ENCODE data around the gene MAP3K2. TPM values are rescaled to one million over a fixed set of nuclear protein-coding genes. Genes with fewer than 3 reads are reported as not detected.

Gene MAP3K2
- total RNA-seq, 1 experiment from 2014 or later = 54.6 TPM

DNA sequence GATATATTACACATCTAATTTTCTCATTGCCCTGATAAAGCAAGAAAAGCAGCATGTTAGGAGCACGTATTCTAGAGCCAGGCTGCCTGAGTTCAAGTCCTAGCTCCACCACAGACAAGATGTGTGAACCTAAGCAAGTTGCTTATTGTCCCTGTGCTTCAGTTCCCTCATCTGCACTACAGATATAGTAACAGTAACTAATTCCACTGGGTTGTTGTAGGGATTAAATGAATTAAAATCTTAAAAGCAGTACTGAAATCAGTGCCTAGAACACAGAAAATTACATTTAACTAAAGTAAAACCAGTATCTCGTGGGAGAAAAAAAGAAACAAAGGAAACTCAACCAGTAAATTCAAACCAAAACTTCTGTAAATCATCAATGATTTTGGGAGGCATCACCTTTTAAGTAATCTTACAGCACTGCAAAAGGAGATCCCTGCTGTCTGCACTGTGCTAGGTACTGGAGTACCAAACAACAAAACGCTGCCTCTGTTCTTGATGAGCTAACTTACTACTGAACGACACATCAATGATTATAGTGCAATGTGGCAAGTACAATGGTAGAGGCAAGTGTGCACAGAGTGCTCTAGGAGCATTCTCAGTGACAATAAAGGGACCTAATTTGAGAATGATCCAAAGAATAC is 7.9 kb downstream of the MAP3K2 start:
- no peaks in the 10 kb centered on the region for H3K9me3 ChIP-seq (ENCODE audit: low read length)
- ATAC-seq (no peak), DNase-seq (no peak)
- no peaks in the 10 kb centered on the region for H3K27me3 ChIP-seq (ENCODE audit: low read length)
- intact Hi-C loops (cut with micrococcal nuclease) = loop anchor here (5.0 to 10.0 kb wide), 2 partner anchors 53 to 155 kb away; partner anchors contain the start of gene CYP27C1
- no peak overlapping the region for H3K4me2 ChIP-seq (ENCODE audit: low read length)
- peaks cover 32% of the 10 kb centered on the region; the same call in 1 of the 2 replicates for H4K20me1 ChIP-seq (ENCODE audit: low read length)
- H3K4me3 ChIP-seq (ENCODE audit: low read length) = no peak overlapping the region
- no peak overlapping the region for H2AFZ ChIP-seq (ENCODE audit: low read length)
- TF ChIP-seq CTCF (conservative IDR thresholded peaks at IDR 0.05; ENCODE audit: low read depth, low read length) (no peak), EZH2phosphoT487 (IDR thresholded peaks at IDR 0.05; ENCODE audit: borderline replicate concordance, low read length) (no peak), EZH2 (IDR thresholded peaks at IDR 0.05; ENCODE audit: low read length, unreplicated experiment) (no peak)
- no TSS peak for BruUV-seq (replicated peaks)
- no peak overlapping the region for H3K9ac ChIP-seq (ENCODE audit: low read length)
- no peaks in the 10 kb centered on the region for H3K36me3 ChIP-seq (ENCODE audit: low read depth, low read length)
- H3F3A ChIP-seq (ENCODE audit: low read length, unreplicated experiment) = no peaks in the 10 kb centered on the region
- POLR2A ChIA-PET (ENCODE audit: unreplicated experiment) = no interaction called here
- CTCF ChIA-PET = no interaction called here
- no peak overlapping the region for H3K27ac ChIP-seq (ENCODE audit: low read length)
- peaks cover 14% of the 10 kb centered on the region for H3K4me1 ChIP-seq (ENCODE audit: insufficient read depth, low read length)
- H3K9me2 ChIP-seq (replicated peaks; ENCODE audit: low read length) = no peaks in the 10 kb centered on the region
- H3K79me2 ChIP-seq (ENCODE audit: low read length) = peaks cover 94% of the 10 kb centered on the region

- H3K27ac ChIP-seq (ENCODE audit: low read length) = no peak overlapping the region
- DNase-seq = no peak
- H3K9ac ChIP-seq (ENCODE audit: low read length) = no peak overlapping the region
- H4K20me1 ChIP-seq (ENCODE audit: low read length) = peaks cover 29% of the 10 kb centered on the region; the same call in 1 of the 2 replicates
- peaks cover 11% of the 10 kb centered on the region for H3K4me1 ChIP-seq (ENCODE audit: insufficient read depth, low read length)
- H2AFZ ChIP-seq (ENCODE audit: low read length) = no peak overlapping the region
- intact Hi-C loops (cut with micrococcal nuclease) = no loop called here
- H3K4me3 ChIP-seq (ENCODE audit: low read length) = no peak overlapping the region
- CTCF ChIA-PET = no interaction called here
- H3K36me3 ChIP-seq (ENCODE audit: low read depth, low read length) = no peaks in the 10 kb centered on the region
- H3K9me2 ChIP-seq (replicated peaks; ENCODE audit: low read length) = no peaks in the 10 kb centered on the region
- ATAC-seq = no peak
- BruUV-seq (replicated peaks) = no TSS peak
- H3K9me3 ChIP-seq (ENCODE audit: low read length) = no peaks in the 10 kb centered on the region
- H3K27me3 ChIP-seq (ENCODE audit: low read length) = no peaks in the 10 kb centered on the region
- H3F3A ChIP-seq (ENCODE audit: low read length, unreplicated experiment) = no peaks in the 10 kb centered on the region
- H3K79me2 ChIP-seq (ENCODE audit: low read length) = peaks cover 96% of the 10 kb centered on the region
- H3K4me2 ChIP-seq (ENCODE audit: low read length) = no peak overlapping the region
- TF ChIP-seq EZH2 (IDR thresholded peaks at IDR 0.05; ENCODE audit: low read length, unreplicated experiment) (no peak), CTCF (conservative IDR thresholded peaks at IDR 0.05; ENCODE audit: low read depth, low read length) (no peak), EZH2phosphoT487 (IDR thresholded peaks at IDR 0.05; ENCODE audit: borderline replicate concordance, low read length) (no peak)
- POLR2A ChIA-PET (ENCODE audit: unreplicated experiment) = interaction anchor here (0.6 kb wide), 1 partner anchor 463 kb away, joined by 6 read pairs; no protein-coding TSS in a partner anchor
Observed at GRCh38 chr2:127378720-127379119, 9.1 kb downstream of the MAP3K2 start.

GRCh38 chr2:127377262-127377661 is 10.5 kb downstream of the MAP3K2 start:
- no peak overlapping the region for H3K4me3 ChIP-seq (ENCODE audit: low read length)
- ChIA-PET POLR2A (ENCODE audit: unreplicated experiment) (no interaction called here), CTCF (no interaction called here)
- H3K27me3 ChIP-seq (ENCODE audit: low read length) = no peaks in the 10 kb centered on the region
- no peak for TF ChIP-seq CTCF (conservative IDR thresholded peaks at IDR 0.05; ENCODE audit: low read depth, low read length)
- TF ChIP-seq EZH2 (IDR thresholded peaks at IDR 0.05; ENCODE audit: low read length, unreplicated experiment) = no peak
- no peak for TF ChIP-seq EZH2phosphoT487 (IDR thresholded peaks at IDR 0.05; ENCODE audit: borderline replicate concordance, low read length)
- peaks cover 31% of the 10 kb centered on the region; the same call in 1 of the 2 replicates for H4K20me1 ChIP-seq (ENCODE audit: low read length)
- ATAC-seq (no peak), DNase-seq (no peak)
- peaks cover 3% of the 10 kb centered on the region; the same call in 1 of the 2 replicates for H3K36me3 ChIP-seq (ENCODE audit: low read depth, low read length)
- no peaks in the 10 kb centered on the region for H3K9me2 ChIP-seq (replicated peaks; ENCODE audit: low read length)
- H3K4me1 ChIP-seq (ENCODE audit: insufficient read depth, low read length) = peaks cover 11% of the 10 kb centered on the region
- H2AFZ ChIP-seq (ENCODE audit: low read length) = no peak overlapping the region
- no peaks in the 10 kb centered on the region for H3F3A ChIP-seq (ENCODE audit: low read length, unreplicated experiment)
- no peaks in the 10 kb centered on the region for H3K9me3 ChIP-seq (ENCODE audit: low read length)
- no peak overlapping the region for H3K9ac ChIP-seq (ENCODE audit: low read length)
- BruUV-seq (replicated peaks) = no TSS peak
- peaks cover 96% of the 10 kb centered on the region for H3K79me2 ChIP-seq (ENCODE audit: low read length)
- intact Hi-C loops (cut with micrococcal nuclease) = no loop called here
- no peak overlapping the region for H3K4me2 ChIP-seq (ENCODE audit: low read length)
- H3K27ac ChIP-seq (ENCODE audit: low read length) = no peak overlapping the region

Data from PC-3 (cell line).